ENCODE results near the gene SLC17A1. TPM values are rescaled to one million over a fixed set of nuclear protein-coding genes. Genes with fewer than 3 reads are reported as not detected.

The SLC17A1 gene
- total and polyA plus RNA-seq, 11 donors: not detected

GRCh38 chr6:25863360-25863759 lies 31.5 kb upstream of the SLC17A1 start:
- no peak overlapping the region for H3K27ac ChIP-seq
- DNase-seq (no peak), ATAC-seq (no peak)
- no peak for TF ChIP-seq POLR2A (IDR thresholded peaks at IDR 0.05)
- TF ChIP-seq CTCF (IDR thresholded peaks at IDR 0.05): no peak
- intact Hi-C loops (cut with DNase I): no loop called here
- WGBS, 4 donors: 81 to 93% (median 85%) methylated on average over 2 of the region's 2 CpGs
- H3K4me3 ChIP-seq: no peak overlapping the region
- H3K9me3 ChIP-seq: no peaks in the 10 kb centered on the region
- H3K4me1 ChIP-seq: no peaks in the 10 kb centered on the region
- H3K36me3 ChIP-seq: no peaks in the 10 kb centered on the region
- peaks cover 0 to 8% (median 0%) of the 10 kb centered on the region in 9 donors for H3K27me3 ChIP-seq

- intact Hi-C loops (cut with DNase I): no loop called here
- Histone ChIP-seq H3K4me1 (no peaks in the 10 kb centered on the region), H3K36me3 (no peaks in the 10 kb centered on the region), H3K9me3 (no peaks in the 10 kb centered on the region), H3K27me3 (peaks cover 0 to 8% (median 0%) of the 10 kb centered on the region in 9 donors), H3K4me3 (no peak overlapping the region), H3K27ac (no peak overlapping the region)
- ATAC-seq: no peak
- WGBS, 4 donors: 85 to 90% (median 88%) methylated on average over 4 of the region's 4 CpGs
- DNase-seq: no peak
- no peak for TF ChIP-seq POLR2A (IDR thresholded peaks at IDR 0.05)
- TF ChIP-seq CTCF (IDR thresholded peaks at IDR 0.05): no peak
Observed at GRCh38 chr6:25862199-25862598, 30.3 kb upstream of the SLC17A1 start.

- Histone ChIP-seq H3K4me1 (no peaks in the 10 kb centered on the region), H3K27me3 (no peaks in the 10 kb centered on the region), H3K27ac (no peak overlapping the region), H3K36me3 (no peaks in the 10 kb centered on the region), H3K4me3 (no peak overlapping the region), H3K9me3 (no peaks in the 10 kb centered on the region)
- ATAC-seq (no peak), DNase-seq (no peak)
- TF ChIP-seq POLR2A (IDR thresholded peaks at IDR 0.05) (no peak), CTCF (IDR thresholded peaks at IDR 0.05) (no peak)
- intact Hi-C loops (cut with DNase I): no loop called here
Observed at GRCh38 chr6:25852756-25853155, 20.9 kb upstream of the SLC17A1 start.

GRCh38 chr6:25851961-25852360 lies 20.1 kb upstream of the SLC17A1 start:
- Histone ChIP-seq H3K9me3 (no peaks in the 10 kb centered on the region), H3K27ac (no peak overlapping the region), H3K4me1 (no peaks in the 10 kb centered on the region), H3K4me3 (no peak overlapping the region), H3K27me3 (no peaks in the 10 kb centered on the region), H3K36me3 (no peaks in the 10 kb centered on the region)
- DNase-seq (no peak), ATAC-seq (no peak)
- 66 to 80% (median 76%) methylated on average over 2 of the region's 2 CpGs for WGBS, 4 donors
- intact Hi-C loops (cut with DNase I): no loop called here
- no peak for TF ChIP-seq POLR2A (IDR thresholded peaks at IDR 0.05)
- no peak for TF ChIP-seq CTCF (IDR thresholded peaks at IDR 0.05)
